ENCODE data around the gene TLR6.
"Not testable (repeated sequence)": the region's sequence is repeated elsewhere in the genome, so short reads cannot be mapped to it uniquely, and the experiment has no call there.

The TLR6 gene

GRCh38 chr4:38815885-38816782 lies 40.5 kb downstream of the TLR6 start:
- H3K27ac ChIP-seq: no peak overlapping the region
- no peak for TF ChIP-seq CTCF (IDR thresholded peaks at IDR 0.05)
- intact Hi-C loops (cut with DNase I; ENCODE audit: low total_unique reads): no loop called here
- H3K9me3 ChIP-seq: peaks cover 0 to 4% (median 0%) of the 10 kb centered on the region in 3 donors
- H3K4me1 ChIP-seq: no peaks in the 10 kb centered on the region
- H3K4me3 ChIP-seq: no peak overlapping the region
- H3K27me3 ChIP-seq: no peaks in the 10 kb centered on the region
- no peak for DNase-seq
- no peaks in the 10 kb centered on the region for H3K36me3 ChIP-seq

- no peaks in the 10 kb centered on the region for H3K4me1 ChIP-seq
- H3K27ac ChIP-seq: no peak overlapping the region
Measured at GRCh38 chr4:38814386-38814785, 42.2 kb downstream of the TLR6 start.

GRCh38 chr4:38811297-38811696 lies 45.3 kb downstream of the TLR6 start:
- intact Hi-C loops (cut with DNase I; ENCODE audit: low total_unique reads): no loop called here
- DNase-seq: no peak
- H3K27me3 ChIP-seq: no peaks in the 10 kb centered on the region
- peaks cover 0 to 4% (median 0%) of the 10 kb centered on the region in 3 donors for H3K9me3 ChIP-seq
- TF ChIP-seq CTCF (IDR thresholded peaks at IDR 0.05): no peak
- no peak overlapping the region for H3K4me3 ChIP-seq
- no peak overlapping the region for H3K27ac ChIP-seq
- no peaks in the 10 kb centered on the region for H3K4me1 ChIP-seq
- H3K36me3 ChIP-seq: no peaks in the 10 kb centered on the region

More at GRCh38 chr4:38814386-38814785, 42.2 kb downstream of the TLR6 start:
- DNase-seq: no peak
- no peaks in the 10 kb centered on the region for H3K36me3 ChIP-seq
- peaks cover 0 to 4% (median 0%) of the 10 kb centered on the region in 3 donors for H3K9me3 ChIP-seq
- no peaks in the 10 kb centered on the region for H3K27me3 ChIP-seq
- no peak overlapping the region for H3K4me3 ChIP-seq
- TF ChIP-seq CTCF (IDR thresholded peaks at IDR 0.05): no peak
- intact Hi-C loops (cut with DNase I; ENCODE audit: low total_unique reads): no loop called here

GRCh38 chr4:38807462-38807861 lies 49.2 kb downstream of the TLR6 start:
- intact Hi-C loops (cut with DNase I; ENCODE audit: low total_unique reads); H3K36me3 ChIP-seq; H3K9me3 ChIP-seq; DNase-seq; H3K27ac ChIP-seq; H3K4me3 ChIP-seq; H3K27me3 ChIP-seq: not testable (repeated sequence)
- H3K4me1 ChIP-seq: peaks cover 0 to 16% (median 5%) of the 10 kb centered on the region in 4 donors

- H3K4me3 ChIP-seq; H3K27me3 ChIP-seq; H3K36me3 ChIP-seq; intact Hi-C loops (cut with DNase I; ENCODE audit: low total_unique reads); DNase-seq; H3K9me3 ChIP-seq: not testable (repeated sequence)
- Histone ChIP-seq H3K4me1 (peaks cover 0 to 16% (median 5%) of the 10 kb centered on the region in 4 donors), H3K27ac (peak overlapping the region in 1 of 2 donors; percentile 56)
Measured at GRCh38 chr4:38806251-38806650, 50.4 kb downstream of the TLR6 start.

- Histone ChIP-seq H3K27ac (peak overlapping the region; percentile 49 to 56), H3K9me3 (no peaks in the 10 kb centered on the region), H3K4me1 (peaks cover 0 to 16% (median 5%) of the 10 kb centered on the region in 4 donors), H3K4me3 (peak overlapping the region; percentile 35 to 37), H3K27me3 (no peaks in the 10 kb centered on the region), H3K36me3 (peaks cover 0 to 8% (median under 1%) of the 10 kb centered on the region in 3 donors)
- intact Hi-C loops (cut with DNase I; ENCODE audit: low total_unique reads): no loop called here
- DNase-seq: peak in 1 of 2 donors; percentile 51
- no peak for TF ChIP-seq CTCF (IDR thresholded peaks at IDR 0.05)
Measured at GRCh38 chr4:38805530-38806145, 51.0 kb downstream of the TLR6 start.
